GM19438 (cell line): ENCODE results near the gene TSEN54.
"Not testable (repeated sequence)": the region's sequence is repeated elsewhere in the genome, so short reads cannot be mapped to it uniquely, and the experiment has no call there.

ENCODE experiments used
- ATAC-seq: cut with Tn5 transposase; IDR thresholded peaks from one replicate; pipeline ENCODE4 v1.9.1; 2021; ENCODE audit warnings: low read depth; ENCODE audit not compliant: unreplicated experiment

Gene TSEN54

GRCh38 chr17:75516255-75516618, at the start of gene TSEN54:
Gene TSEN54, plus strand, starts transcription at chr17:75516528. Its CDS starts 33 bp downstream, at chr17:75516561.
- ATAC-seq, result peak; percentile 72

GRCh38 chr17:75468291-75468754, 48.0 kb upstream of the TSEN54 start:
- no peak for ATAC-seq

- no peak for ATAC-seq
These were observed 47.5 kb upstream of the TSEN54 start for GRCh38 chr17:75468779-75469373.

DNA sequence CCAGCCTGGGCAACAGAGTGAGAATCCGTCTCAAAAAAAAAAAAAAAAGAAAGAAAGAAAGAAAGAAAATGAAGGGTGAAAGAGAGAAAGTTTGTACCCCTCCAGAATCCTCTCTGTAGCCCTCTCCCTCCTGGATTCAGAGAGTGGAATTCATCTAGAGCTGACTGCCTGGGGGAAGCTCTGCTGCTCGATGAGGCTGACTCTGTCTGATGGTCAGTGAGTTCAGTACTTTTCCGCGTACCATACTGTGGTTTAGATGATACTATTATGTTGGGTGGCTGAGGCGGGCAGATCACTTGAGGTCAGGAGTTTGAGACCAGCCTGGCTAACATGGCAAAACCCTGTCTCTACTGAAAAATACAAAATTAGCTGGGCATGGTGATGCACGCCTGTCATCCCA, 45.1 kb upstream of the TSEN54 start:
- ATAC-seq, result no peak

- no peak for ATAC-seq
These were observed 44.2 kb upstream of the TSEN54 start for GRCh38 chr17:75472119-75472518.

GRCh38 chr17:75473246-75473645, 43.1 kb upstream of the TSEN54 start:
- ATAC-seq, result no peak

DNA sequence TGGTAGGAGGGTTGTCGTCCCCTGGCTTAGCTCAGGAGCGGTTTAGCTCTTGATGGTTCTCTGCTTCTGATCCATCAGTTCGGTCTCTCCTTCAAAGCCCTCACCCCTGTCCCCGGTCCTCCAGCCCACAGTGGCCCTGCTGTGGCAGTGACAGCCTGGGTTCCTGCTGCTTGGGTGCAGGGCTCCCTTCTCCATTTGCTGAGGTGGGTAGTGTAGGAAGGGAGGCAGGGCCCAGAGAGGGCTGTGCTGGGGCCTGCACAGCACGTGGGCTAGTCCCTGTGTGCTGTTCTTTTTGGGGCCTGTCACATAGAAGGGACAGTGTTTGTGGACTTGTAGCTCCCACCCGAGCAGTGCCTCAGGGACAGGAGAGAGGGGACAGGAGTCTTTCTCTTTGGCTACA, 41.6 kb upstream of the TSEN54 start:
- no peak for ATAC-seq

DNA sequence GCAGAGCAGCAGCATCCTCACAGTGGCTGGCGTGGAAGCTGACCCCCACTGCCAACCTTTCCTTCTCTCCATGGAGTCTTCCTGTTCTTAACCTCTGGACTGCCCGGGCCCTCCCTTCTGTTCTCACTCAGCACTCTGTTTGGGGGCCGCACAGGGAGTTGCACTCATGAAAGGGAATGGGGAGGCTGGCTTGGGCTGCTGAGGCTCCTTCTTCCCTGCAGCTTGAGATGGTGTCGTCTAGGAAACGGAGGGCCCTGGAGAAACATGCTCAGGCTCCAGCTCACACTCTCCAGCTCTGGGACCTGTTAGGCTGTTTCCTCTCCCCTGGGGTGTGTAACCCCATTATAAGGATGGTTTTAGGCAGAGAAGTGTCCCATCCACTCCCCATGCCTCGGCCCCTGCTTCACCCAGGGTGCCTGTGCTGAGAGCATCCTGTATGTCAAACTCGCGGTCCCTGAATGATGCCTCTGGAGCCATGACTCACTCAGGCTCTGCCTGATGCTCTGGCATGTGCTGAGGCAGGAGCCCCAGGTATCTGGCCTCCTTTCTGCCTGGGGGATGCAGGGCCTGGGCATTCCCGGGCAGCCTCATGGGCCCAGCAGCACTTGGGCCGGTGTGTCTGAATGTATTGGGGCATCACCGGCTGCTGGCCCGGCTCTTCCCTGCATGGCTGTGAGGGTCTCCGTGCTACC, 41.0 kb upstream of the TSEN54 start:
- no peak for ATAC-seq

DNA sequence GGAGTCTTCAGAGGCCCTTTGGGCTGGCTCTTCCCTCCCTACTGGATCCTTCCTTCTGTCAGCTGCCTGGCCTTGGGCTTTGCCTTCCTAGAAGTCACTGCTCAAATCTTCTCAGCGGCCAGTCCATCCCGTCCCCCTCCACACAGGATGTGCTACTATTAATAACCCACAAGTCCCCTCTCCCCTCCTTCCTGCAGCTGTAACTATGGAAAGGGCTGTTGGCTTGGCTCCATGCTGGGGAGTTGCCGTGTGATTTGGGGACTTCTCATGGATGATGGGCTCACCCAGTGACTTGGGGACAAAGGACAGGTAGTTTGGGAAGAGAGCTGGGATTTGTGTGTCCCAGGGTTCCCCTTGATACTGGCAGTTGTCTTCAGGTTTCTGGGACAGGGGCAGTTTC, 40.5 kb upstream of the TSEN54 start:
- ATAC-seq, result no peak

- no peak for ATAC-seq
These were observed 40.1 kb upstream of the TSEN54 start for GRCh38 chr17:75476271-75476671.

DNA sequence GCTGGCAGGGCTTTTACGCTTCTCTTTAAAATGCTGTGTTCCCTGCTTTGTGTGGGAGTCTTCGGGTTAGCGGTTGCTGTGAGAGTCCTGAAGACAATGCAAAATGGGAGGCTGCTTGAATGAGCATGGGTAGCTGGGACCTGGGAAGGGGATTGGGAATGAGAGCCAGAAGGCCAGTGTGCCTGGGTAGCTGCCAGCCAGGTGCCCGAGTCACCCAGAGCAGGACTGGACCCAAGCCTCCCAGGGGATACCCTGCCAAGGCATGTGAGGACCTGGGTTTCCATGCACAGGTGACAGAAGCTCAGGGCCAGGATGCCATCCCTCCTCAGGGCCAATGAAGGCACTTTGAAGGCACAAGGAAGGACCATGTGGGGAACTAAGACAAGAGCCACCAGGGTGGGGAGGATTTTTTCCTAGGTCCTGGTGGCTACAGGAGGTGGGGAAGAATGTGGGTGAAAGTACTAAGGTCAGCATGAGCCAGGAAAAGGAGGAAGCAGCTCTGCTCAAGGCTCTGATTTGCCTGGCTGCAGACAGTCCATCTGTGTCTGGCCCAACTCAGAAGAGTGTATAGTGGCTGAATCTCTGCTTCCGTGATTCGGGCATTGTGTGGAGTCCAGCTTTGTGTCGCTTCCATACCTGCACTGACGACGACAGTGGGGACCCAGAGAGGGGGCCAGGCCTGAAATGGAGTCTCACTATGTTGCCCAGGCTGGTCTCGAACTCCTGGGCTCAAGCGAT, 39.4 kb upstream of the TSEN54 start:
- ATAC-seq, result no peak

GRCh38 chr17:75477490-75477862, 38.9 kb upstream of the TSEN54 start:
- not testable (repeated sequence) for ATAC-seq

DNA sequence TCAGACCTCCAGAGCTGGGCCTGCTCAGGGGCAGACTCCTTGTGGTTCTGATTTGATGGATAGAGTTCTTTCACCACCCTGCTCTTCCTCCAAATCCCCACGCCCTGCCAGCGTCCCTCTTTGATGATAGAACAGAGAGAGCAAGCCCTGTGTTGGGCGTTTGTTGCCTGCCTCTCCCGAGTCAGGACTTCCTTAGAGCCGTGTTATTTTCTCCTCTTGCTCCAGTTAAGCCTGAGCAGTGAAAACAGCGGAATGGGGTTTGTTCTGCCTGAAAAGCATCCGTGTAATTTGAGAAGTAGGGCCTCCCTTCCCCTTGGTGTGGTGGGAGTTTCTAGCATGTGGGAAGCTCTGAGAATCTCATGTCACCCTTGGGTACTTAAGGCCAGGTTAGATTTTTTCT, 37.8 kb upstream of the TSEN54 start:
- no peak for ATAC-seq

- ATAC-seq, result no peak
These were observed 36.0 kb upstream of the TSEN54 start for GRCh38 chr17:75480281-75480680.

DNA sequence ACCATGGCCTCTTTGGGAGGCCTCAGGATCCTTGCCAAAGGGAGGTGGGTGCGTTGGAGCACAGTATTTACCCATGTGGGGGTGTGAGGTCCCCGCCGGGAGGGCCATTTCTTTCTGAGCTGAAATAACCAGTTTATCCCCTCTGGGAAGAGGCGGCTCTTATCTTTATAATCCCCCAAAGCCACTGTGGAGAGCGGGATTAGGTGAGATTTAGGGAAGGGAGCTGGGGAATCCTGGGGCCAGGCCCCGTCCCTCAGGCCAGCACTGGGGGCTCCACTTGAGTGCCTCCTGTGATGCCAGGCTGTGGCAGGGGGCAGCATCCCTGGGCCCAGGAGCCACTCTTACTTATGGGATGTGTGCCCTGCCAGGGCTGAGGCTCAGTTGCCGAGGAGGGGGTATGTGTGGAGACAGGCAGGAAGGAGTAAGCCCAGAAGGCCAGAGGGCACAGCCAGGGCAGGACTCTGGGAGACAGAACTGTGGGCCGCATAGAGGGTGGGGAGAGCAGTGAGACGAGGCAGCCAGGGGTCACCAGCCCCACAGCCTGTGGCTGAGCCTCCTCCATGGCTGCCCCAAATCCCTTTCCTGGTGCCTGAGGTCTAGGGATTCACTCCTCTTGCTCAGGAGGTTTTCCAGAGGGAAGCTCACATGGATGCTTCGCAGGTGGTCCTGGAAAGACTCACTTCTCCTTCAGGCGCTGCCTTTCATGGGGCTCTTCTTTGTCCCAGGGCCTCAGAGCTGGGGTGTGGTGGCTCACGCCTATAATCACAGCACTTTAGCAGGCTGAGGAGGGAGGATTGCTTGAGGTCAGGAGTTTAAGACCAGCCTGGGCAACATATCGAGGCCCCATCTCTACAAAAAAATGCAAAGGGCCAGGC, 34.9 kb upstream of the TSEN54 start:
- no peak for ATAC-seq

DNA sequence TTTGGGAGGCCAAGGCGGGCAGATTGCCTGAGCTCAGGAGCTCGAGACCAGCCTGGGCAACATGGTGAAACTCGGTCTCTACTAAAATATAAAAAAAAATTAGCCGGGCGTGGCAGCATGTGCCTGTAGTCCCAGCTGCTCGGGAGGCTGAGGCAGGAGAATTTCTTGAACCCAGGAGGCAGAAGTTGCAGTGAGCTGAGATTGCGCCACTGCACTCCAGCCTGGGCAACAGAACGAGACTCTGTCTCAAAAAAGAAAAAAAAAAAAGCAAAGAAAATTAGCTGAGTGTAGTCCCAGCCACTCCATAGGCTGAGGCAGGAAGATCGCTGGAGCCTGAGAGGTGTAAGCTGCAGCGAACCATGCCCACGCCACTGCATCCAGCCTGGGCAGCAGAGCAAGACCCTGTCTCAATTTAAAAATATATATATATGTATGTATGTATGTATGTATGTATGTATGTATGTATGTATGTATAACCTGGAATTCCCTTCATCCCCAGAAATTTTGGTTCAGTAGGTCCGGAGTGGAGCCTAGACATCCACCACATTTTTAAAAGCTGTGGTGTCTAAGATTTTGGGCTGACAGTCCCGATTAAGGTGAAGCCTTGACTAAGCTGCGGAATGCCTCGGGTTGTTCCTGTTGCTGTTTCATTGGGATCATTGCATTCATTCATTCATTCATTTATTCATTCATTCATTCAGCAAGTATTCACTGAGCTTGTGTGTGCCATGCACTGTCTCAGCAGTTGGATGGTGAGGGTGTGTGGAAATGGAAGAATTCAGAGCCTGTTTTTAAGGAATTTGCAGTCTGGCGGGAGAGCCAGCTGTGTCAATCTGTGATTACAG, 34.0 kb upstream of the TSEN54 start:
- ATAC-seq, result no peak

DNA sequence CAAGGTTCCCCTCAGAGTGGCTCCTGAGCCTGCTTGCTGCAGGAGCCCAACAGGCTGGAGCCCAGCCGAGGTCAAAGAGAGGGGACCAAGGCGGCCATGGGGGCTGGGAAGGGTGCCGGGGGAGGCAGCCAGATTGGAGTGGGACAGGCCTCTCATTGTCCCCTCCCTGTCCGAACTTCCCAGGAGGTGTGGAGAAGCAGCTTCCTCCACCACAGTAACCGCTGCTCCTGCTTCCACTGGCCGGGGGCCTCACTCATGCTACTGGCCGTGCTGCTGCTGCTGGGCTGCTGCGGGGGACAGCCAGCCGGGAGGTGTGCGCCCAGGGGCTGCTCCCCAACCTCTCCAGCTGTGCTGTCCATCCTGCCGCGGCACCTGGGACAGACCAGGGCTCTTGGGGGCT, 30.6 kb upstream of the TSEN54 start:
- no peak for ATAC-seq

DNA sequence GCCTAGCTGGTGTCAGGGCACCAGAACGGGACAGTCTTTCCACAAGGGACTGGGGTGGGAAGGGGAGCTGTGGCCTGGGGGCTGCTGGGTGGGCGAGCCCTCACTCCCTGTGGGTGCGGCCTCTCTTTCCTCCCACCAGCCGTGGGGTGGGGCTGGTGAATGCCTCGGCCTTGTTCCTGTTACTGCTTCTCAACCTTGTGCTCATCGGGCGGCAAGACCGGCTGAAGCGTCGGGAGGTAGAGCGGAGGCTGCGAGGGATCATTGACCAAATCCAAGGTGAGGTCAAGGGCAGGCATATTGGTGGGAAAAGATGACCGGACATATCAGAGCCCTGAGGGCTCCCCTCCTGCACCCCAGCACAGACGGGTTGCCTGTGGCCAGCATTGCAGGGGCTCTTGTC, 30.2 kb upstream of the TSEN54 start:
- no peak for ATAC-seq

- ATAC-seq, result no peak
These were observed 29.4 kb upstream of the TSEN54 start for GRCh38 chr17:75486951-75487350.
